Activated T-helper 2 cell treated with anti-CD3 and anti-CD28 coated beads, Interferon-gamma antibody, Interleukin-2, Interleukin-4, amounts not matched to agents 10 μg/mL and 5 μg/mL and 100 μg/mL, durations not matched to agents 14 hours and 24 hours and 36 hours (primary cell): Measurements from ENCODE around the gene NR5A2. TPM values are rescaled to one million over a fixed set of nuclear protein-coding genes. Genes with fewer than 3 reads are reported as not detected.
"Not testable (repeated sequence)": the region's sequence is repeated elsewhere in the genome, so short reads cannot be mapped to it uniquely, and the experiment has no call there.

Experiments
- DNase-seq: peaks from one replicate; pipeline ENCODE4 v3.0.0; 2021; ENCODE audit warnings: low spot score
- H3K27ac Mint-ChIP-seq: one replicate; pipeline ENCODE4 v1.8.0; 2021; ENCODE audit warnings: mixed read lengths
- H3K27me3 Mint-ChIP-seq: one replicate; pipeline ENCODE4 v1.8.0; 2021; ENCODE audit warnings: low read depth, mixed read lengths
- H3K36me3 Mint-ChIP-seq: one replicate; pipeline ENCODE4 v1.8.0; 2021; ENCODE audit warnings: low read depth, mixed read lengths
- H3K4me1 Mint-ChIP-seq: one replicate; pipeline ENCODE4 v1.8.0; 2021; ENCODE audit warnings: low read depth, mixed read lengths
- H3K4me3 Mint-ChIP-seq: one replicate; pipeline ENCODE4 v1.8.0; 2021; ENCODE audit warnings: low read depth, mild to moderate bottlenecking, moderate library complexity, mixed read lengths
- H3K9me3 Mint-ChIP-seq: one replicate; pipeline ENCODE4 v1.8.0; 2021; ENCODE audit warnings: mixed read lengths
- intact Hi-C: fragments of 100-400 bp; cut with micrococcal nuclease; formaldehyde crosslinking; loops from one replicate; pipeline ENCODE4 v1.15.1; 2023
- total RNA-seq: library from RNA; stranded (reverse); gene quantifications from 2 replicates; pipeline ENCODE4 v1.2.3, GENCODE V29; 2022

The NR5A2 gene
- total RNA-seq, 1 donor from 2014 or later = not detected

DNA sequence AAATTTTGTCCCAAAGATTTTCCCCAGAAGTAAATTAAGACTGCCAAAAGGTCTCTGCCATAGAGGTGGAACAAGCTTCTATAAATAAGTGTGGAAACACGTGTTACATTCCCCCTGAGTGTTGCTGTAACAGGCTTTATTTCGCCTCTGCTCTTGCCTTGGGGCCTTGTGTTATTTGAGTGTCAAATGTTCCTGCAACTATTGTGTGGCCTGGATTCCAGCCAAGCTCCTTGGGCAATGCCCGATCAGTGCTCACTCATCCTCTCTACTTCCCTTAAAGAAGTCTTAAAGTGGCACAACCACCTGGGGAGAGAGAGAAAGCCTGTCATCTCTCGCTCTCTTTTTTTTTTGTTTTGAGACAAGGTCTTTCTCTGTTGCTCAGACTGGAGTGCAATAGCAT lies 156.7 kb downstream of the NR5A2 start:
- no peak for DNase-seq
- Mint-ChIP-seq H3K27me3 (peaks cover 24% of the 10 kb centered on the region), H3K36me3 (no peaks in the 10 kb centered on the region), H3K9me3 (no peaks in the 10 kb centered on the region), H3K4me3 (no peak overlapping the region), H3K27ac (no peak overlapping the region), H3K4me1 (no peaks in the 10 kb centered on the region)
- intact Hi-C loops = no loop called here

DNA sequence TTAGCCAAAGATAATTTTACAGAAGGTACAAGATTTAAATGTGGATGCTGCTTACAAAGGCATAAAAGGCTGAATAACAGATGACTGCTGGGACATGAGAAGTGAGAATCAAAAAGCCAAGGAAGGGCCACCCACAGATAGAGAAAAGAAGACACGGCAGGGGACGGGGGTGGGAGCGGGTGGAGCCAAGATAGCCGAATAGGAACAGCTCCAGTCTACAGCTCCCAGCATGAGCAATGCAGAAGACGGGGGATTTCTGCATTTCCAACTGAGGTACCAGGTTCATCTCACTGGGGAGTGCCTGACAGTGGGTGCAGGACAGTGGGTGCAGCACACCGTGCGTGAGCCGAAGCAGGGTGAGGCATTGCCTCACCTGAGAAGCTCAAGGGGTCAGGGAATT lies 157.7 kb downstream of the NR5A2 start:
- H3K36me3 Mint-ChIP-seq, H3K4me3 Mint-ChIP-seq, DNase-seq, H3K9me3 Mint-ChIP-seq, H3K27ac Mint-ChIP-seq, intact Hi-C loops, H3K4me1 Mint-ChIP-seq: not testable (repeated sequence)
- peaks cover 23% of the 10 kb centered on the region for H3K27me3 Mint-ChIP-seq

DNA sequence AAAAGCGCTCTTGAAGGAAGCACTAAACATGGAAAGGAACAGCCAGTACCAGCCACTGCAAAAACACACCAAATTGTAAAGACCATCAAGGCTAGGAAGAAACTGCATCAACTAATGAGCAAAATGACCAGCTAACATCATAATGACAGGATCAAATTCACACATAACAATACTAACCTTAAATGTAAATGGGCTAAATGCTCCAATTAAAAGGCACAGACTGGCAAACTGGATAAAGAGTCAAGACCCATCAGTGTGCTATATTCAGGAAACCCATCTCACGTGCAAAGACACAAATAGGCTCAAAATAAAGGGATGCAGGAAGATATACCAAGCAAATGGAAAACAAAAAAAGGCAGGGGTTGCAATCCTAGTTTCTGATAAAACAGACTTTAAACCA lies 159.8 kb downstream of the NR5A2 start:
- intact Hi-C loops, H3K27ac Mint-ChIP-seq, H3K4me1 Mint-ChIP-seq, H3K4me3 Mint-ChIP-seq, H3K36me3 Mint-ChIP-seq, DNase-seq, H3K9me3 Mint-ChIP-seq: not testable (repeated sequence)
- H3K27me3 Mint-ChIP-seq = peaks cover 24% of the 10 kb centered on the region

DNA sequence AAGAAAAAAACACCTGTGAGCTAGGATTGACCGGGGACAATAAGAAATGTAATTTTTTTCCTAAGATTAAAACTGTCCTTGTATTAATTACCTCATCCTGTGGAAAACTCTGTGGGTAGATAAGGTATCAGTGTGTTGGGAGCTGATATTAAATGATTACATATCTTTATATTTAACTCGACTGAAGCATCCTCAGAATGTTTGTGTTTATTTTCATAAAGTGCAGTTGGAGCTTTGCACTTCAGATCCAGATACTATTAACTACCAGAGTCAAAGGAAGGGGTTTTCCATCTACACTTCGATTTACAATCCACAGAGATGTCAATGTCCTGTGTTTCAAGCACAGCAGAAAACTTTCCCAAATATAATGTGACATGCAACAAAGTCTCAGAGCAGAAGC lies 164.5 kb downstream of the NR5A2 start:
- no peaks in the 10 kb centered on the region for H3K4me1 Mint-ChIP-seq
- H3K4me3 Mint-ChIP-seq = no peak overlapping the region
- H3K27ac Mint-ChIP-seq = no peak overlapping the region
- no peaks in the 10 kb centered on the region for H3K36me3 Mint-ChIP-seq
- DNase-seq = no peak
- intact Hi-C loops = no loop called here
- H3K27me3 Mint-ChIP-seq = peaks cover 26% of the 10 kb centered on the region
- H3K9me3 Mint-ChIP-seq = no peaks in the 10 kb centered on the region

DNA sequence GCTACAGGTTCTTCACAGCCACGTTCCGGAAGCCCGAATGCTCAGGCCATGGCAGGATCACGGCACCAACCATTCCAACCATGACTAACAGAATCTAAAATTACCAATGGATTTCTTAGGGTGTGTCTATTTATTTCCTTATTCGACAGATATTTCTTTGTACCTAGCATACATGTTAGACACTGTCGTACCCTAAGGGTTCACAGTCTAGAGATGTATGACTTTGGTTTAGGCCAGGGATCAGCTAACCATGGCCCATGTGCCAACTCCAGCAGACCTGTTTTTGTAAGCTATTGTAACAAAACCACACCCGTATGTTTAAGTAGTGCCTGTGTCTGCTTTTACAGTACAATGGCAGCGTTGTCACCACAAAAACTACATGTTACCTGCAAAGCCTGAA lies 167.0 kb downstream of the NR5A2 start:
- no peak for DNase-seq
- Mint-ChIP-seq H3K4me3 (no peak overlapping the region), H3K27me3 (peaks cover 25% of the 10 kb centered on the region), H3K4me1 (no peaks in the 10 kb centered on the region), H3K9me3 (no peaks in the 10 kb centered on the region), H3K36me3 (no peaks in the 10 kb centered on the region), H3K27ac (no peak overlapping the region)
- intact Hi-C loops = no loop called here

DNA sequence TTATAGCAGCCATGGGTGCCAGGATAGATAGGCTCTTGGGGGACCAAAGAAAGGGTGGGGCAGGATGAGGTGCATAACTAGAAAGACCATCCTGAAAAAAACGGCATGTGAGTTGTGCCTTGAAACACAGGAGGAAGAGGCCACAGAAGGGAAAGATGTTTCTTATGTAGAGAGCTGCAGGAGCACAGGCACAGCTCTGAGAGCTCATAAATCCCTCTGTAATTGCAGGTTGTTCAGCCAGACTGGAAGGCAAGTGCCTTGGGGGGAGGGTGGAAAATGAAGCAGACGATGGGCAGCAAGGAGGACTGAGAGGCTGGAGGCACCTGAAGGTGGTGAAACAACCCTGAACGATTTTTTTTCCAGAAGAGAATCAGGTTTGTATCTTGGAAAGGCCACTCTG lies 170.7 kb downstream of the NR5A2 start:
- H3K27ac Mint-ChIP-seq = no peak overlapping the region
- no peaks in the 10 kb centered on the region for H3K36me3 Mint-ChIP-seq
- no peak for DNase-seq
- no peaks in the 10 kb centered on the region for H3K9me3 Mint-ChIP-seq
- intact Hi-C loops = no loop called here
- H3K4me1 Mint-ChIP-seq = no peaks in the 10 kb centered on the region
- peaks cover 23% of the 10 kb centered on the region for H3K27me3 Mint-ChIP-seq
- no peak overlapping the region for H3K4me3 Mint-ChIP-seq

DNA sequence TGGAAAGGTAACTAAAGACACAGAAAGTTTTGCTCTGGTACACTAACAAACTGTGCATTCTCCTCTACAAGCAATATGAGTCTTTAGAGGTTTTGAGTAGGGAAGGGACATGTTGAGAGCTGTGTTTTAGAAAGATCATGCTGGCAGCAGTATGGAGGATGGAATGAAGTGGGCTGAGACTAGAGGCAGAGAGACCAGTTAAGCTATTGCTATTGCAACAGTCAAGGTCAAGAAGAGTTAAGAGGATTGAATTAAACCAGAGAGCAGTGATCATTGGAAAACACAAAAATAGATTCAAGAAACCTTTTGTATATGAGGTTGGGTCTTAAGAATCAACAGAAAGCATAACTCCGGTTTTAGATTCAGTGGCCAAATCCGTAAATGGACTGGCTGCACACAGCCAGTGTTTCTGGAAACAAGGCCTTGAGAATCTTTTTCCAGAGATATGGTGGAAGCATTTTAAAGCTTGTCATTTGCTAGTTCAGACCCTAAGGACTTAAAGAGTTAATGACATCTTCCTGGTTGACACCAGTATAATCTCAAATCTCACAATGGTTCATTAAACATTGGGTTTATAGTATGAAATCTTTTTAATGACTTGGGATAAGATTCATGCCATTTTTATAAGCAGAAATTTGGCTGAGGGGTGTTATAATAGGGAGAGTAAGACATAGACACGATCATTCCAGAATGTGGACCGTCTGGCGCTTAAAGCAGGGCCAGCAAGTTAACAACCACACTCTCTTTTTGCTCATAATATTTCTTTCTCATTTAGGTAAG lies 177.9 kb downstream of the NR5A2 start:
- intact Hi-C loops = no loop called here
- no peaks in the 10 kb centered on the region for H3K4me1 Mint-ChIP-seq
- peaks cover 12% of the 10 kb centered on the region for H3K27me3 Mint-ChIP-seq
- no peaks in the 10 kb centered on the region for H3K36me3 Mint-ChIP-seq
- no peaks in the 10 kb centered on the region for H3K9me3 Mint-ChIP-seq
- no peak for DNase-seq
- no peak overlapping the region for H3K27ac Mint-ChIP-seq
- H3K4me3 Mint-ChIP-seq = no peak overlapping the region

DNA sequence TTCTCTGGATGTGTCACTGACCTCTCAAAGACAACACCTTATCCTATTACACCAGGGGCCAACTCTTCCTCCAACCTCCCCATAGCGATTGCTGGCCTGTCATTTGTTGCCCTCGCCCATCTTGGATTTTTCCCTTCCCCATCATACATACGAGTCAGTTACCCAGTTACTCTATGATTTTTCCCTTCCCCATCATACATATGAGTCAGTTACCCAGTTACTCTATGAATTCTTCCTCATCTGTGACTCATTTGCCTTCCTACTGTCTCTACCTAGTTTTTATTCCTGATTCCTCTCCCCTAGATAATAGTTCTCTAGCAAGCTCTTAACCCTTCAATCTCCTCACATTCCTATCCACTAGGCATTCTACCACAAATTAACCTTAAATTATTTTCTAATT lies 178.8 kb downstream of the NR5A2 start:
- no peak overlapping the region for H3K27ac Mint-ChIP-seq
- H3K9me3 Mint-ChIP-seq = no peaks in the 10 kb centered on the region
- no peaks in the 10 kb centered on the region for H3K4me1 Mint-ChIP-seq
- H3K27me3 Mint-ChIP-seq = peaks cover 12% of the 10 kb centered on the region
- no peak for DNase-seq
- no peak overlapping the region for H3K4me3 Mint-ChIP-seq
- intact Hi-C loops = no loop called here
- no peaks in the 10 kb centered on the region for H3K36me3 Mint-ChIP-seq

DNA sequence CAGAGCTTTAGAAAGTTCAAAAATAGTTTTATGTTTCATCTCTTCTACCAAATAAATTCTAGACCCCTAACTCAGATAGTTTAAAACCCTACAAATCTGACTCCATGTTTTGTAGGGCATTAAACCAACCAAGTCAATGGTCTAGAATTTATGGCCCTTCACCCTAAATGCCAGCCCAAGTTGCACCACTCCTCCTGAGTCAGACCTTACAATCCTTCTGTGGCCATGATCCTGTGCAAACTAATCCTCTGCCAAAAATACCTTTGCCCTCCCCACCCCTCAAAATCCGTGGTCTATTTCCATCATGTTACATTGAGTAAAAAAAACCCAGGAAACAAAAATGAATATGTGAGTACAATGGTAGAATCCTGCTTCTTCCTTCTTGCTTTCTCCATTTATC lies 179.3 kb downstream of the NR5A2 start:
- Mint-ChIP-seq H3K4me1 (no peaks in the 10 kb centered on the region), H3K27ac (no peak overlapping the region), H3K9me3 (no peaks in the 10 kb centered on the region), H3K4me3 (no peak overlapping the region), H3K36me3 (no peaks in the 10 kb centered on the region), H3K27me3 (peaks cover 12% of the 10 kb centered on the region)
- DNase-seq = no peak
- intact Hi-C loops = no loop called here

DNA sequence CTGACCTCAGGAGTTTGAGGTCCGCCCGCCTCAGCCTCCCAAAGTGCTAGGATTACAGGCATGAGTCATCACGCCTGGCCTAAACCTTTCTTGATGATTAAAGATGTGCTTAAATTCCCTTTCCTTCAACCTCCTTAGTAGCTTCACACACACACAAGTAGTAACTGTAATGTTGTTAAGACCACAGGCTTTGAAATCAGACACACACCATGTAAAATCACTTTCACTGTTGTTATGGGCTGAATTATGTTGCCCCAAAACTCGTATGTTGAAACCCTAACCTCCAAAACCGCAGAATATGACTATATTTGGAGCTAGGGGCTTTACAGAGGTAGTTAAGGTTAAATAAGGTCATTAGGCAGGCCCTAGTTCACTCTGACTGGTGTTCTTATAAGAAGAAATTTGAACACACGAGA lies 180.2 kb downstream of the NR5A2 start:
- no peak for DNase-seq
- Mint-ChIP-seq H3K4me3 (no peak overlapping the region), H3K4me1 (no peaks in the 10 kb centered on the region), H3K36me3 (no peaks in the 10 kb centered on the region), H3K27ac (no peak overlapping the region), H3K27me3 (peaks cover 10% of the 10 kb centered on the region), H3K9me3 (no peaks in the 10 kb centered on the region)
- intact Hi-C loops = no loop called here

DNA sequence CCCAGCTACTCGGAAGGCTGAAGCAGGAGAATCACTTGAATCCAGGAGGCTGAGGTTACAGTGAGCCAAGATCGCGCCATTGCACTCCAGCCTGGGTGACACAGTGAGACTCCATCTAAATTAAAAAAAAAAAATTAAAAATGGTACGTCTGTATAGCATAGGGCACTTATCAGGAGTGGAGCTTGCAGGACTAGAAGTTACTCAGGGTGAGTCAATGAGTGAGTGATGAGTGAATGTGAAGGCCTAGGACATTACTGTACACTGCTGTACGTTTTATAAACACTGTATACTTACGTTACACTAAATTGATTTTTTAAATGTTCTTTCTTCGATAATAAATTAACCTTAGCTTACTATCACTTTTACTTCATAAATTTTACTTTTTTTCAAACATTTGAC lies 183.6 kb downstream of the NR5A2 start:
- H3K27me3 Mint-ChIP-seq = peaks cover 2% of the 10 kb centered on the region
- H3K4me3 Mint-ChIP-seq = no peak overlapping the region
- H3K27ac Mint-ChIP-seq = no peak overlapping the region
- intact Hi-C loops = no loop called here
- no peaks in the 10 kb centered on the region for H3K4me1 Mint-ChIP-seq
- no peak for DNase-seq
- H3K36me3 Mint-ChIP-seq = no peaks in the 10 kb centered on the region
- no peaks in the 10 kb centered on the region for H3K9me3 Mint-ChIP-seq

DNA sequence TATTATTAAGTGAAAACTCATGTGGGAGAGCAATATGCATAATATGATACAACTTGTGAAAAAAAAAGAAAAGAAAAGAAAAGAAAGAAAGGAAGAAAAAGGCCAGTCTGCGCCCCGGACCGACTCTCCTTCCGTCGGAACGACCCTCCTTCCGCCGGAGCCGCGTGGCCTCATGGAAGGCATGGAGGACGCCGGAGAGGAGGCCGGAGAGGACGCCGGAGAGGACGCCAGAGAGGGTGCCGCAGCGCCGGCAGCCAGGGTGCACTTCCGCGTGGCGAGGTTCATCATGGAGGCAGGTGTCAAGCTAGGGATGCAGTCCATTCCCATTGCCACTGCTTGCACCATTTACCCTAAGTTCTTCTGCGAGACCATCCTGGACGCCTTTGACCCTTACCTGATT lies 185.9 kb downstream of the NR5A2 start:
- H3K27ac Mint-ChIP-seq = no peak overlapping the region
- DNase-seq = no peak
- peaks cover 5% of the 10 kb centered on the region for H3K4me1 Mint-ChIP-seq
- H3K27me3 Mint-ChIP-seq = no peaks in the 10 kb centered on the region
- intact Hi-C loops = no loop called here
- H3K36me3 Mint-ChIP-seq = no peaks in the 10 kb centered on the region
- no peaks in the 10 kb centered on the region for H3K9me3 Mint-ChIP-seq
- no peak overlapping the region for H3K4me3 Mint-ChIP-seq

DNA sequence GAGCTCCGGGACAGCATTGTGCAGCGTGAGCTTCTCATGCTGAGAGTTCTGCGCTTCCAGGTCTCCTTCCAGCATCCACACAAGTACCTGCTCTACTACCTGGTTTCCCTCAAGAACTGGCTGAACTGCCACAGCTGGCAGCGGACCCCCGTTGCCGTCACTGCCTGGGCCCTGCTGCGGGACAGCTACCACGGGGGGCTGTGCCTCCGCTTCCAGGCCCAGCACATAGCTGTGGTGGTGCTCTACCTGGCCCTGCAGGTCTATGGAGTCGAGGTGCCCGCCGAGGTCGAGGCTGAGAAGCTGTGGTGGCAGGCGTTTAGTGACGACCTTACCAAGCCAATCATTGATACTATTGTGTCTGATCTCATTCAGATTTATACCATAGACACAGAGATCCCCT lies 186.4 kb downstream of the NR5A2 start:
- Mint-ChIP-seq H3K27ac (no peak overlapping the region), H3K4me1 (peaks cover 5% of the 10 kb centered on the region), H3K27me3 (peaks cover 2% of the 10 kb centered on the region), H3K4me3 (no peak overlapping the region), H3K9me3 (no peaks in the 10 kb centered on the region), H3K36me3 (no peaks in the 10 kb centered on the region)
- intact Hi-C loops = no loop called here
- DNase-seq = no peak

DNA sequence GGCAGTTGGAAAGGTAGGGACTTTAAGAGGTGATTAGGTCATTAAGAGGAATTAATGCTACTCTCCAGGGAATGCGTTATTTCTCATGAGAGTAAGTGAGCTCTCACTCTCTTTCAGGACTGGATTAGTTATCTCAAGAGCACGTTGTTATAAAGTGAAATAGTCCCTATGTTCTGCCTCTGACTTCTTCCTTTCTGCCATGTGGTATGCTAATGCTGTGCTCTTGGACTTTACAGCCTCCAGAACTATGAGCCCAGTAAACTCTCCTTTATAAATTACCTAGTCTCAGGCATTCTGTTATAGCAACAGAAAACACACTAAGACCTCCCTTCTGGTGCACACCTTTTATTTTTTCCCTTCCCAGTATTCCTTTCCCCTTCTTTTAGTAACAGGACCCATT lies 187.8 kb downstream of the NR5A2 start:
- Mint-ChIP-seq H3K4me3 (no peak overlapping the region), H3K27me3 (peaks cover 2% of the 10 kb centered on the region), H3K4me1 (peaks cover 5% of the 10 kb centered on the region), H3K9me3 (no peaks in the 10 kb centered on the region), H3K27ac (no peak overlapping the region), H3K36me3 (no peaks in the 10 kb centered on the region)
- DNase-seq = no peak
- intact Hi-C loops = no loop called here
